ENCODE measurements around the gene SCD5. TPM values are rescaled to one million over a fixed set of nuclear protein-coding genes. Genes with fewer than 3 reads are reported as not detected.

SCD5 gene
- total RNA-seq, 2 donors from 2014 or later = 7.3 to 18.5 TPM

DNA sequence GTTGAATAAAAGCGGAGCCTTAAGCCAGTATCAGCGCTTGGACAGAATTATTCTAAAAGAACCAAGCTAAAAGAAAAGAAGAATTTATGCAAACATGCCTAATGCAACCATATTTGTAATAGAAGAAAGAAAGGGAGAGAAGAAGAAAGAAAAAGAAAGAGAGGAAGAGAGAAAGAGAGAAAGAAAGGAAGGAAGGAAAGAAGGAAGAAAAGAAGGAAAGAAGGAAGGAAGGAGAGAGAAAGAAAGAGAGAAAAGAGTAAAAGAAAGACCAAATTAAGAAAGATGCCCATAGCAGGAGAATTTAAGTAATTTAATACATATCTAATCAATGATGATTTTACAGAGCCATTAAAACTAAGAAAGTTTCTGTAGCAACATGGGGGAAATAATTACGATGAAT lies 206.0 kb downstream of the SCD5 start:
- no peaks in the 10 kb centered on the region for H3K27me3 ChIP-seq (replicated peaks; ENCODE audit: insufficient read depth)
- H3K36me3 ChIP-seq = no peaks in the 10 kb centered on the region
- H3K4me3 ChIP-seq = no peak overlapping the region
- H3K27ac ChIP-seq = no peak overlapping the region
- no peaks in the 10 kb centered on the region for H3K4me1 ChIP-seq (ENCODE audit: control insufficient read depth in 1 of 2, low read depth in 2 of 2)
- no peaks in the 10 kb centered on the region for H3K9me3 ChIP-seq
- no peak for ATAC-seq (ENCODE audit: insufficient number of reproducible peaks, low FRiP score, low read depth)
- TF ChIP-seq, protein P1, sequence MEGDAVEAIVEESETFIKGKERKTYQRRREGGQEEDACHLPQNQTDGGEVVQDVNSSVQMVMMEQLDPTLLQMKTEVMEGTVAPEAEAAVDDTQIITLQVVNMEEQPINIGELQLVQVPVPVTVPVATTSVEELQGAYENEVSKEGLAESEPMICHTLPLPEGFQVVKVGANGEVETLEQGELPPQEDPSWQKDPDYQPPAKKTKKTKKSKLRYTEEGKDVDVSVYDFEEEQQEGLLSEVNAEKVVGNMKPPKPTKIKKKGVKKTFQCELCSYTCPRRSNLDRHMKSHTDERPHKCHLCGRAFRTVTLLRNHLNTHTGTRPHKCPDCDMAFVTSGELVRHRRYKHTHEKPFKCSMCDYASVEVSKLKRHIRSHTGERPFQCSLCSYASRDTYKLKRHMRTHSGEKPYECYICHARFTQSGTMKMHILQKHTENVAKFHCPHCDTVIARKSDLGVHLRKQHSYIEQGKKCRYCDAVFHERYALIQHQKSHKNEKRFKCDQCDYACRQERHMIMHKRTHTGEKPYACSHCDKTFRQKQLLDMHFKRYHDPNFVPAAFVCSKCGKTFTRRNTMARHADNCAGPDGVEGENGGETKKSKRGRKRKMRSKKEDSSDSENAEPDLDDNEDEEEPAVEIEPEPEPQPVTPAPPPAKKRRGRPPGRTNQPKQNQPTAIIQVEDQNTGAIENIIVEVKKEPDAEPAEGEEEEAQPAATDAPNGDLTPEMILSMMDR (IDR thresholded peaks at IDR 0.05) = no peak
- no peak for DNase-seq (ENCODE audit: low spot score)

DNA sequence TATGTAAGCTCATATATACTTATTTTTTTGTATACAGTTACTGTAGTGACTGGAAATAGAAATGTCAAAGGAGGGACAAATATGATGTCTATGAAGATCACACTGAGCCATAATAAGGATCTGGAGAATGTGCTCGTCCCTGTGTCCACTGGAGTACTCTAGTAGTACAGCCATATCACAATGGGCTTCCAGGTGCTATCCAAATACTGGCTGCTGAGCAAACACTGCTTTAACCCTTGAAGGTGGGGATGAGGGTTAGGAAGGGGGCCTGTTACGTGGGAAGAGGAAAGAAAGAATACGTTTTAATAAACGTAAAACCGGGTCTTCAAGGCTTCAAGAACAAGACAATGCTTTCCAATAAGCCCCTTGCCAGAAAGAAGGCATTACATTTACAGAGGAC lies 207.0 kb downstream of the SCD5 start:
- TF ChIP-seq, protein P1 (IDR thresholded peaks at IDR 0.05) = no peak

DNA sequence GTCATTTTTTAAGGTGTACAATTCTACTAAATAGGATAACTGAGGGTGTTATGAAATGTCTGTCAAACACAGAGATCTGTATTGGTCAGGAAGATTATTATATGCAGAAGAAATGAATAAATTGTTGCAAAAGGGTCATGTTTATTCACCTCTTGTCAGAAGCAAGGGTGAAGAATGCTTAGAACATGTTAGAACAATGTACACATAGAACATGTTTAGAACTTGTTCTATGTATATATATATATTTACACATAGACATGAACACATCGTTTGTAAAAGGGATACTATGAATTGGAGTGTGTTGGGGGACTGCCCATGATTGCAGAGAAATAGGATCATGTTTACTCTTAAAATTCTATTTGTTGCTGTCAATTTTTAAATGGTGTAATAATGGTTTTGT lies 208.8 kb downstream of the SCD5 start:
- Histone ChIP-seq H3K4me3 (no peak overlapping the region), H3K9me3 (no peaks in the 10 kb centered on the region), H3K27me3 (replicated peaks; ENCODE audit: insufficient read depth) (no peaks in the 10 kb centered on the region), H3K4me1 (ENCODE audit: control insufficient read depth in 1 of 2, low read depth in 2 of 2) (no peaks in the 10 kb centered on the region), H3K36me3 (no peaks in the 10 kb centered on the region), H3K27ac (no peak overlapping the region)
- ATAC-seq (ENCODE audit: insufficient number of reproducible peaks, low FRiP score, low read depth) (no peak), DNase-seq (ENCODE audit: low spot score) (no peak)
- TF ChIP-seq, protein P1 (IDR thresholded peaks at IDR 0.05) = no peak

More for the DNA sequence above, 207.0 kb downstream of the SCD5 start:
- no peak for ATAC-seq (ENCODE audit: insufficient number of reproducible peaks, low FRiP score, low read depth)
- Histone ChIP-seq H3K4me3 (no peak overlapping the region), H3K27me3 (replicated peaks; ENCODE audit: insufficient read depth) (no peaks in the 10 kb centered on the region), H3K9me3 (no peaks in the 10 kb centered on the region), H3K27ac (no peak overlapping the region), H3K36me3 (no peaks in the 10 kb centered on the region), H3K4me1 (ENCODE audit: control insufficient read depth in 1 of 2, low read depth in 2 of 2) (no peaks in the 10 kb centered on the region)
- no peak for DNase-seq (ENCODE audit: low spot score)

DNA sequence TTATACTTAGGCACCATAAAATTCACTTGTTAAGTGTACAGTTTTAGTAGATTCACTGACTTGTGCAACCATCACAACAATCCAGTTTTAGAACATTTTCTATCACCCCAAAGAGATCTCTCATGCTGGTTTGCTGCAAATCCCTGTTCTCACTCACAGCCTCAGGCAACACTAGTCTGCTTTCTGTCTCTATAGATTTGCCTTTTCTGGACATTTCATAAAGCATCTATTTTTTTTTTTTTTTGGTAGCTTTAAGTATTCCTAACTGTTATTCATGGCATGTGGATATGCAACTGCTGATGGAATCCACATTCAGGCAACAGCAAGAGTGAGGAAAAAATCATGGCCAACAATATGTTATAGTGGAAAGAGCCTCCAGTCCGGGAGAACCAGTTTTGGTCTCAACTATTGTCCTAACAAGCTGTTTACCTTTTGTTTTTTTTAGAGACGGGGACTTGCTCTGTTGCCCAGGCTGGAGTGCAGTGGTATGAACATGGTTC lies 209.8 kb downstream of the SCD5 start:
- no peaks in the 10 kb centered on the region for H3K36me3 ChIP-seq
- H3K27me3 ChIP-seq (replicated peaks; ENCODE audit: insufficient read depth) = no peaks in the 10 kb centered on the region
- no peaks in the 10 kb centered on the region for H3K4me1 ChIP-seq (ENCODE audit: control insufficient read depth in 1 of 2, low read depth in 2 of 2)
- no peak overlapping the region for H3K4me3 ChIP-seq
- H3K27ac ChIP-seq = no peak overlapping the region
- no peaks in the 10 kb centered on the region for H3K9me3 ChIP-seq
- ATAC-seq (ENCODE audit: insufficient number of reproducible peaks, low FRiP score, low read depth) = no peak
- TF ChIP-seq, protein P1 (IDR thresholded peaks at IDR 0.05) = no peak
- DNase-seq (ENCODE audit: low spot score) = no peak

DNA sequence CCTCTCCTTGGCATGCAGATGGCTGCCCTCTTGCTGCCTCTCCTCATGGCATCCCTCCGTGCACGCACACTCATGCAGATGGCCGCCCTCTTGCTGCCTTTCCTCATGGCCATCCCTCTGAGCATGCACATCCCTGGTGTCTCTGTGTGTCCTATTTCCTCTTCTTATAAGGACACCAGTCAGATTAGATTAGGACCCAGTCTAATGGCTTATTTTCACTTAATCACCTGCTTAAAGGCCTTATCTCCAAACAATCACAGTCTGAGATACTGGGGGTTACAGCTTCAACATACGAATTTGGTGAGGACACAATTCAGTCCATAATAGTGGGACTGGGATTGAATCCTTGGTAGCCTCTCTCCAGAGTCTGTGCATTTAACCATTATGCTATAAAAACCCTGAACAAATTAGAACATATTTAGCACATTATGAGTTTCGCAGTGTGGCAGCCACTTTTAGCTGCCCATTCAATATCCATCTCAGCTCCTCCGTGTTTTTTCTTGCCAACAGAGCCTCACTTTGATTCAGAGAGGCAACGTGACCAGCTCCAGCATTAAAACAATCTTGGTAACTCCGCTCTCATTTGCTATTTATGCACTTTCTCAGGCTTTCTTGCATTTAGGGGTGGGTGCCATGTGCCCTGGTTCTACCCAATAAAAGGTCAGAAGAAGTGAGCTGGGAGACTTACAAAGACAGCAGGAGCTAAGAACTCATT lies 210.6 kb downstream of the SCD5 start:
- H3K36me3 ChIP-seq = no peaks in the 10 kb centered on the region
- TF ChIP-seq, protein P1 (IDR thresholded peaks at IDR 0.05) = no peak
- H3K9me3 ChIP-seq = no peaks in the 10 kb centered on the region
- no peaks in the 10 kb centered on the region for H3K27me3 ChIP-seq (replicated peaks; ENCODE audit: insufficient read depth)
- no peak overlapping the region for H3K27ac ChIP-seq
- no peaks in the 10 kb centered on the region for H3K4me1 ChIP-seq (ENCODE audit: control insufficient read depth in 1 of 2, low read depth in 2 of 2)
- H3K4me3 ChIP-seq = no peak overlapping the region
- no peak for ATAC-seq (ENCODE audit: insufficient number of reproducible peaks, low FRiP score, low read depth)
- no peak for DNase-seq (ENCODE audit: low spot score)

Measured in thoracic aorta (tissue), 2 donors.